Right lobe of liver (tissue), 4 donors: ENCODE measurements around the gene FCAMR.

Experiments
- CTCF ChIP-seq, 4 donors: fragments of 200-600 bp in 3 of 4; fragments of 450-650 bp in 1 of 4; IDR thresholded peaks; one replicate each; pipeline versions ENCODE4 v1.5.1 to v1.8.0; 2016 to 2022; ENCODE audit warnings: antibody characterized with exemption in 4 of 4, mild to moderate bottlenecking in 2 of 4
- POLR2A ChIP-seq: fragments of 450-650 bp; IDR thresholded peaks from one replicate; pipeline ENCODE4 v1.6.1; 2017; ENCODE audit warnings: antibody characterized with exemption, mild to moderate bottlenecking
- donor health status: DM: no; HTN: no; CAD: no.
- donor health status: DM: no; HTN: no; CAD: no.
- donor health status: DM: no; HTN: yes; CAD: no.

- TF ChIP-seq CTCF (IDR thresholded peaks at IDR 0.05) (no peak), POLR2A (no peak)
Observed at GRCh38 chr1:206941766-206942418, 28.4 kb downstream of the FCAMR start.
